Mesothelial cell of epicardium (in vitro differentiated cells): Measurements from ENCODE around the gene DNAJC24. TPM values are rescaled to one million over a fixed set of nuclear protein-coding genes. Genes with fewer than 3 reads are reported as not detected.

Experiments
- DNase-seq, 2 experiments: peaks; one replicate each; pipeline ENCODE4 v3.0.0; 2021; ENCODE audit warnings: low spot score in 2 of 2; ENCODE audit not compliant: unreplicated experiment in 2 of 2
- H3K27ac Mint-ChIP-seq: 2 replicates; pipeline ENCODE4 v1.8.0; 2021; ENCODE audit warnings: mixed read lengths
- H3K27me3 Mint-ChIP-seq: 2 replicates; pipeline ENCODE4 v1.8.0; 2021; ENCODE audit warnings: low read depth, mixed read lengths
- H3K36me3 Mint-ChIP-seq: 2 replicates; pipeline ENCODE4 v1.8.0; 2021; ENCODE audit warnings: mixed read lengths
- H3K4me1 Mint-ChIP-seq: 2 replicates; pipeline ENCODE4 v1.8.0; 2021; ENCODE audit warnings: mixed read lengths
- H3K4me3 Mint-ChIP-seq: 2 replicates; pipeline ENCODE4 v1.8.0; 2021; ENCODE audit warnings: mild to moderate bottlenecking, moderate library complexity, mixed read lengths
- H3K9me3 Mint-ChIP-seq: 2 replicates; pipeline ENCODE4 v1.8.0; 2021; ENCODE audit warnings: mixed read lengths
- total RNA-seq: library from RNA; stranded (reverse); gene quantifications from 3 replicates; pipeline ENCODE4 v1.2.1, GENCODE V29; 2021
- TF ChIP-seq, protein P1 (sequence below): fragments of 200-600 bp; sonication (generic); IDR thresholded peaks from one replicate; pipeline ENCODE4 v1.5.0; 2021; ENCODE audit warnings: antibody characterized with exemption; ENCODE audit not compliant: unreplicated experiment

The DNAJC24 gene
- total RNA-seq, 1 donor from 2014 or later = 24.4 TPM

DNA sequence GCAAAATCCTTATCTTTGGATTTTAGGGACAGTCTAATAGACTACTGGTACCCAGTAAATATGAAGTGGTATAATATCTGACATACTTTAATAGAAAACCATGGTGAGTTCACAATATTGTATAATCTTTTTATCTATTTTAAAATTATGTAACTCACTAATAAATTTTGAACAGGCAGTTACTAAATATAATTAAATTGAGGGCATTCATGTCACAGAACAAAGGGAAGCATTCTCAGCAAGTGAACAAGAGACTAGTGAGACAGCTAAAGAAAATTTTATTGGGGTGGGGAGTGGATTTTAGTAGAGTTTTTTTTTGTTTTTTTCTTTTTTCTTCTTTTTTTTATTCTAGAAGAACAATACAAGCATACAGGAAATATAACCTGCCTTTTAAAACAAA is 55.0 kb downstream of the DNAJC24 start:
- Mint-ChIP-seq H3K4me3 (no peak overlapping the region), H3K9me3 (no peaks in the 10 kb centered on the region), H3K36me3 (peaks cover 3% of the 10 kb centered on the region), H3K27ac (no peak overlapping the region), H3K27me3 (no peaks in the 10 kb centered on the region), H3K4me1 (peaks cover 5% of the 10 kb centered on the region)
- no peak for DNase-seq
- TF ChIP-seq, protein P1, sequence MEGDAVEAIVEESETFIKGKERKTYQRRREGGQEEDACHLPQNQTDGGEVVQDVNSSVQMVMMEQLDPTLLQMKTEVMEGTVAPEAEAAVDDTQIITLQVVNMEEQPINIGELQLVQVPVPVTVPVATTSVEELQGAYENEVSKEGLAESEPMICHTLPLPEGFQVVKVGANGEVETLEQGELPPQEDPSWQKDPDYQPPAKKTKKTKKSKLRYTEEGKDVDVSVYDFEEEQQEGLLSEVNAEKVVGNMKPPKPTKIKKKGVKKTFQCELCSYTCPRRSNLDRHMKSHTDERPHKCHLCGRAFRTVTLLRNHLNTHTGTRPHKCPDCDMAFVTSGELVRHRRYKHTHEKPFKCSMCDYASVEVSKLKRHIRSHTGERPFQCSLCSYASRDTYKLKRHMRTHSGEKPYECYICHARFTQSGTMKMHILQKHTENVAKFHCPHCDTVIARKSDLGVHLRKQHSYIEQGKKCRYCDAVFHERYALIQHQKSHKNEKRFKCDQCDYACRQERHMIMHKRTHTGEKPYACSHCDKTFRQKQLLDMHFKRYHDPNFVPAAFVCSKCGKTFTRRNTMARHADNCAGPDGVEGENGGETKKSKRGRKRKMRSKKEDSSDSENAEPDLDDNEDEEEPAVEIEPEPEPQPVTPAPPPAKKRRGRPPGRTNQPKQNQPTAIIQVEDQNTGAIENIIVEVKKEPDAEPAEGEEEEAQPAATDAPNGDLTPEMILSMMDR = no peak

DNA sequence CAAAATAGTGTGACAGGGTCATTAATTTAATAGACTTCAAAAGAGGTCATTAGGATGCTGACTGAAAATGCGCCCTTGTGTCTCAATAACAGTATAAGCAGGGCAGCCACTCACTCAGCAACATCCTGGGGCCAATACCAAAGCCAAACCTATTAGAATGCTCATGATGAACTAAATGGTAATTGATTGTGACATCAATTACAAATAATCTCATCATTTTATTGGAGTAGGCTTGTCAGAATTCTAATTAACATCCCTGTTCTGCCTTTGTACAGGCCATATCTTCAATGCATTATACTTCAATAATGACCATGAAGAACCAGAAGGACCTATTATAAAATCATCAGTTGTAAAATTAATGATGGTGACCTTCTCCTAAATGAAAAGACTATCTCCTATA is 64.2 kb downstream of the DNAJC24 start:
- Mint-ChIP-seq H3K4me3 (no peak overlapping the region), H3K36me3 (peaks cover 18% of the 10 kb centered on the region), H3K4me1 (no peaks in the 10 kb centered on the region), H3K27ac (no peak overlapping the region), H3K9me3 (no peaks in the 10 kb centered on the region), H3K27me3 (no peaks in the 10 kb centered on the region)
- DNase-seq = no peak
- TF ChIP-seq, protein P1 = no peak

DNA sequence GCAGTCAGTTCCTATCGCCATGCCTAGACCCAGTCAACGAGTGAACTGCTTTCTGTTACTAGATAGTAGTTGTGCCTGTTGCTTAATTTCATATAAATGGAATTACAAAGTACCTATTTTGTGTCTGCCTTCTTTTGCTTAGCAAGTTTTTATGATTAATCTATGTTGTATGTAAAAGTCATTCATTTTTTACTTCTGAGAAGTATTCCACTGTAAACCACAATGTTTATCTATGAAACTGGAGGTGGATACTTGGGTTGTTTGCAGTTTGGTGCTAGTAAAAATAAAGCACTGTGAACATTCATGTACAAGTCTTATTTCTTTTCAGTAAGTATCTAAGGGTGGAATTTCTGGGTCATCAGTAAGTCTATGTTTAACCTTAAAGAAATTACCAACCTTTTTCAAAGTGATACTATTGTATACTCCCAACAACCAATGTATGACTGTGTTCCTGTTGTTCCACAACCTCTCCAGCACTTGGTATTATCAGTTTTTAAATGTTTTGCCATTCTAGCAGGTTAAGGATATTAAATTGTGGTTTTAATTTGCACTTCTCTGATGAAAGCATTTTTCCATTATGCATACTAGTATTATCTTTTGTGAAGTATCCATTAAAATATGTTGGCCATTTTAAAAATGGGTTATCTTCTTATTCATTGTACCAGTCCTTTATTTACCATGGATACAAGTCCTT is 68.2 kb downstream of the DNAJC24 start:
- Mint-ChIP-seq H3K9me3 (peaks cover 4% of the 10 kb centered on the region), H3K27ac (no peak overlapping the region), H3K27me3 (no peaks in the 10 kb centered on the region), H3K4me3 (no peak overlapping the region), H3K36me3 (peaks cover 3% of the 10 kb centered on the region), H3K4me1 (no peaks in the 10 kb centered on the region)
- TF ChIP-seq, protein P1 = no peak
- DNase-seq = no peak

DNA sequence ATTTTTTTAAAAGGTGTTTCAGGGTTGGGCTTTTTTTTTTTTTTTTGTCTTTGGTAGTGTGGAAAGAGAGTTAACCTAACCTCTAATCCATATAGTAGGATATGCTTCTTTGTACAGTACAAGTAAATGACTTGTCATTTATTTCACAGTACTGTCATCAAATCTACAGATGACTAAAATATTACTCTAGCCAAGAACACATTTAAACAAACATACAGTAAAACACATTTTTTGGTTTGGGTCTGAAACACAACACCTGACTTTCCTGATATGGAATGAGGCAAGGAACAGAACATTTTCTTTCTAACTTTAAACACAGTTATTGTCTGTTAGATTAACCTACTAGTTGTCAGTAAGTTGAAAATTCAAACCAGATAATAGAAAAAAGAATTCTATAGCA is 71.6 kb downstream of the DNAJC24 start:
- H3K4me1 Mint-ChIP-seq = no peaks in the 10 kb centered on the region
- peaks cover 4% of the 10 kb centered on the region for H3K9me3 Mint-ChIP-seq
- H3K4me3 Mint-ChIP-seq = no peak overlapping the region
- peaks cover 3% of the 10 kb centered on the region for H3K36me3 Mint-ChIP-seq
- no peak for DNase-seq
- no peaks in the 10 kb centered on the region for H3K27me3 Mint-ChIP-seq
- TF ChIP-seq, protein P1 = no peak
- H3K27ac Mint-ChIP-seq = no peak overlapping the region

DNA sequence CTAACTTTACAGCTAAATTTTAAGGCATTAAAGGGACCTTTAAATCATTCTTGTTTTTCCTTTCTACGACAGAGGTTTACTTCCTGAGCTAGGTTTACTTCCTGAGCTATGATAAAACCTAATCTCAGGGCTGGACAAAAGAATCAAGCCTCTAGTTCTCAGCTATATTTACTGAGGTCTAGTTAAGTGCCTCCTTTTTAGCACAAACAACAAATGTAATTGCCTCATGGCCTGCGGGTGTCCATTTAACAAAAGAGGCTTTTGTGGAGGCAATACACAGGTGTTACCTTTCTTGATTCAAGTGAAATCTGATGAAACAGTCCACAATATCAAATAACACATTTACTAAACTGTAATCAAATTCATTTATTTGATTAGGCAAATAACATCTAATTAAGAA is 72.4 kb downstream of the DNAJC24 start:
- no peak overlapping the region for H3K4me3 Mint-ChIP-seq
- peaks cover 5% of the 10 kb centered on the region for H3K36me3 Mint-ChIP-seq
- H3K27me3 Mint-ChIP-seq = no peaks in the 10 kb centered on the region
- no peaks in the 10 kb centered on the region for H3K4me1 Mint-ChIP-seq
- H3K27ac Mint-ChIP-seq = no peak overlapping the region
- TF ChIP-seq, protein P1 = no peak
- peaks cover 4% of the 10 kb centered on the region for H3K9me3 Mint-ChIP-seq
- DNase-seq = no peak

DNA sequence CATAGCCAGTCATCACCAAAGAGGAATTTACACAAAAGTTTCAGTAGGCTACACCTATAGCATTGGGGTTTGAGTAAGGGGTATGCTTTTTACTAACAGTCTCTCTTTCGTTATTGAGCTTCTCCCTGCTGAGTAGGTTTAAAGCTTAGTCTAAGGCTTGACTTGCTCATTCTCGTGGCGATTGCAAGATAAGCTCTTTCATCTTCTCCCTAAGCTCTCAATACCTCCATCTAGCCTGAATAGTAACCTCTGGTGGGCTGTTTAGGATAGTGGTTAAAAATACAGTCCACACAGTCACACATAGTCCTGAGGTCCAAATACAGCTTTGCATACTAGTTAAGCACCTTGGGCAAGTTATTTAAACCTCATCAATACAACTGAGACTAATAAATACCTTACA is 74.1 kb downstream of the DNAJC24 start:
- Mint-ChIP-seq H3K27ac (no peak overlapping the region), H3K4me3 (no peak overlapping the region), H3K36me3 (peaks cover 13% of the 10 kb centered on the region), H3K4me1 (no peaks in the 10 kb centered on the region), H3K27me3 (no peaks in the 10 kb centered on the region), H3K9me3 (peaks cover 4% of the 10 kb centered on the region)
- TF ChIP-seq, protein P1 = no peak
- DNase-seq = no peak
